Measurements from ENCODE around the gene IGF2. TPM values are rescaled to one million over a fixed set of nuclear protein-coding genes. Genes with fewer than 3 reads are reported as not detected.

IGF2 gene
- total and polyA plus RNA-seq, 10 of the 15 experiments (the other 5 are each of a cell fraction or from before 2014, with no cell fraction given): 0.41 TPM; not detected in 9

GRCh38 chr11:2187280-2187707 is 48.1 kb upstream of the IGF2 start:
- no peak overlapping the region for H2AFZ ChIP-seq (ENCODE audit: control insufficient read depth, low read depth, low read length)
- H3K27me3 ChIP-seq (replicated peaks in 1 of 2; ENCODE audit: control insufficient read depth in 2 of 2, insufficient read depth in 2 of 2, low read length in 1 of 2): no peaks in the 10 kb centered on the region
- ChIA-PET POLR2A (no interaction called here), RAD21 (ENCODE audit: unreplicated experiment) (no interaction called here), SMC1A (ENCODE audit: uncharacterized antibody, unreplicated experiment) (no interaction called here), CTCF (interaction anchor here (1.0 kb wide), 1 partner anchor 232 kb away, joined by 3 read pairs; no protein-coding TSS in a partner anchor)
- H3K9me3 ChIP-seq (replicated peaks; ENCODE audit: control insufficient read depth, insufficient read depth, low read length): no peaks in the 10 kb centered on the region
- H3K9ac ChIP-seq (ENCODE audit: control insufficient read depth, insufficient read depth, low read length): no peak overlapping the region
- H3K4me2 ChIP-seq (ENCODE audit: control insufficient read depth, insufficient read depth): no peak overlapping the region
- no peaks in the 10 kb centered on the region for H3K79me2 ChIP-seq (ENCODE audit: control insufficient read depth, insufficient read depth, low read length)
- in situ Hi-C loops (cut with MboI) (no loop called here), intact Hi-C loops (cut with micrococcal nuclease; ENCODE audit: unreplicated experiment) (no loop called here)
- H3K4me1 ChIP-seq (ENCODE audit: control insufficient read depth, insufficient read depth, low read length): no peaks in the 10 kb centered on the region
- TF ChIP-seq CHD1 (IDR thresholded peaks at IDR 0.05; ENCODE audit: low read depth, low read length) (no peak), SMC3 (IDR thresholded peaks at IDR 0.05; ENCODE audit: borderline replicate concordance, low read length) (no peak), SREBF1 (IDR thresholded peaks at IDR 0.05; ENCODE audit: low read length) (no peak), TCF7 (IDR thresholded peaks at IDR 0.05; ENCODE audit: borderline replicate concordance) (no peak), MAX (IDR thresholded peaks at IDR 0.05; ENCODE audit: low read depth, low read length) (no peak), NR2C1 (IDR thresholded peaks at IDR 0.05) (no peak), PKNOX1 (IDR thresholded peaks at IDR 0.05) (no peak), KAT2A (conservative IDR thresholded peaks at IDR 0.05; ENCODE audit: control insufficient read depth, low read depth, low read length) (no peak)
- H3K36me3 ChIP-seq (ENCODE audit: control insufficient read depth in 2 of 2, insufficient read depth in 2 of 2, low read length in 1 of 2): no peaks in the 10 kb centered on the region
- DNase-seq (ENCODE audit: low read depth, low spot score) (no peak), ATAC-seq (no peak), FAIRE-seq (peak; percentile 49)
- no TSS peak for BruUV-seq (replicated peaks)
- no peak overlapping the region for H3K27ac ChIP-seq (ENCODE audit: control insufficient read depth, insufficient read depth)
- H4K20me1 ChIP-seq (ENCODE audit: control insufficient read depth, insufficient read depth): no peaks in the 10 kb centered on the region
- no peak overlapping the region for H3K4me3 ChIP-seq
- WGBS (ENCODE audit: insufficient coverage, insufficient replicate concordance, low lambda C conversion rate, missing lambda C conversion rate): 81% methylated on average over 7 of the region's 7 CpGs

Data from GM12878 (cell line).